Ecto neural progenitor cell (in vitro differentiated cells): Measurements from ENCODE around the gene TM4SF4.

Experiments used
- DNase-seq: peaks from one replicate; pipeline ENCODE4 v3.0.0-alpha.2; 2018; ENCODE audit warnings: low spot score

TM4SF4 gene

GRCh38 chr3:149481491-149481890 lies 7.0 kb downstream of the TM4SF4 start:
- peak; percentile 18 for DNase-seq

- DNase-seq: no peak
Measured at GRCh38 chr3:149486726-149487125, 12.2 kb downstream of the TM4SF4 start.

GRCh38 chr3:149487598-149488197 lies 13.2 kb downstream of the TM4SF4 start:
- no peak for DNase-seq

GRCh38 chr3:149489060-149489690 lies 14.7 kb downstream of the TM4SF4 start:
- DNase-seq: no peak

- DNase-seq: no peak
Measured at GRCh38 chr3:149490260-149490971, 15.9 kb downstream of the TM4SF4 start.

- DNase-seq: no peak
Measured at GRCh38 chr3:149493315-149494021, 19.0 kb downstream of the TM4SF4 start.

DNA sequence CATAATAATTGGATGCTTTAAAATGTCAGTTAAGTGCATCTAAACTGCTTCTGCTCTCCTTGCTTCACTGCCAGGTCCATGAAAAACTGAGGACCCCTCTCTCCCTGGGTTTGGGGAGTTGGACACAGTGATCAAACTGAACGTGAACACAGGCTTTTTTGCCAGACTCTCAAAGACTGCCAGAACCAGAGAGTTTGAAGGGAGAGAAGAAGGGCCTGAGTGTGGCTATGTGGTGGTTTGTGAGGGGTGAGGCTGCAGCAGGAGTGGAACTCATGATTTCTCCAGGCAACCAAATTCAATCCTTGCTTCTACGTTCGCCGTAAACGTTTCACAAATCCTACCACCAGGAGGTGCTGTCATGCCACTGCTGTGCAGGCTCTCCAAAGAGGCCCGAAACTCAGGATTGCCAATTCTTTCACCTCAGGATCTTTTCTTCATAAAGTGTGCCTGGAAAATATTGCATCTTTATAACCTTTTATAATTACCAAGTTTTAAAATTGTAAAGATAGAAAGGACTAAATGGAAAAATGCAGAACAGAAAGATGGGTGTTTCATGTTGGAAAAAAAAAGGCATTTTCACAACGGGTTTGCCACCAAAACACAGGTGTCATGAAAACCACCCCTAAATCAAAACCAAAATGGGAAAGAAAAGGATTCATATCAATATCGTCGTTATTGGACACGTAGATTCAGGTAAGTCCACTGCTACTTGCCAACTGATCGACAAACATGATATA lies 19.7 kb downstream of the TM4SF4 start:
- peak; percentile 79 for DNase-seq

DNA sequence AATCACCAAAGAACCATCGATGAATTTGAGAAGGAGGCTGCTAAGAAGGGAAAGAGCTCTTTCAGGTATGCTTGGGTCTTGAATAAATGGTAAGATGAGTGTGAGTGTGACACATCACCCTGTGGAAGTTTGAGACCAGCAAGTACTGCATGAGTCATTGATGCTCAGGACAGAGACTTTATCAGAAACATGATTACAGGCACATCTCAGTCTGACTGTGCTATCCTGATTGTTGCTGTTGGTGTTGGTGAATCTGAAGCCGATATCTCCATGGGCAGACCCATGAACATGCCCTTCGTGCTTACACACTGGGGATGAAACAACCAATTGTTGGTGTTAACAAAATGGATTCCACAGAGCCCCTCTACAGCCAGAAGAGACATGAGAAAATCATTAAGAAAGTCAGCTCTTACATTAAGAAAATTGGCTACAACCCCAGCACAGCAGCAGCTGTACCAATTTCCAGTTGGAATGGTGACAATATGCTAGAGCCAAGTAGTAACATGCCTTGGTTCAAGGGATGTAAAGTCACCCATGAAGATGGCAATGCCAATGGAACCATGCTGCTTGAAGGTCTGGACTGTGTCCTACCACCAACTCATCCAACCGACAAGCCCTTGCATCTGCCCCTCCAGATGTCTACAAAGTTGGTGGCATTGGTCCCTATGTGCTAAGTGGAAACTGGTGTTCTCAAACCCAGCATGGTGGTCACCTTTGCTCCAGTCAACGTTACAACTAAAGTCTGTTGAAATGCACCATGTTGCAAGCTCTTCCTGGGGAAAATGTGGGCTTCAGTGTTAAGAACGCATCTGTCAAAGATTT lies 20.5 kb downstream of the TM4SF4 start:
- DNase-seq: no peak

DNA sequence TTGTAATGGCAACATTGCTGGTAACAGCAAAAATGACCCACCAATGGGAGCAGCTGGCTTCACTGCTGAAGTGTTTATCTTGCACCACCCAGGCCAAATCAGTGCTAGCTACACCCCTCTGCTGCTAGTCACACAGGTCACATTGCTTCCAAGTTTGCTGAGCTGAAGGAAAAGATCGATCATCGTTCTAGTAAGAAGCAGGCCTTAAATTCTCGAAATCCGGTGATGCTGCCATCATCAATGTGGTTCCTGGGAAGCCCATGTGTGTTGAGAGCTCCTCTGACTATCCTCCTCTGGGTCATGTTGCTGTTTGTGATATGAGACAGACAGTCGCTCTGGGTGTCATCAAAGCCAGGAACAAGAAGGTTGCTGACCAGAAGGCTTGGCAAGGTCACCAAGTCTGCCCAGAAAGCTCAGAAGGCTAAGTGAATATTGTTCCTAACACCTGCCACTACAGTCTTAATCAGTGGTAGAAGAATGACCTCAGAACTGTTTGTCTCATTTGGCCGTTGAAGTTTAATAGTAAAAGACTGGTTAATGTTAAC lies 21.2 kb downstream of the TM4SF4 start:
- DNase-seq: no peak

DNA sequence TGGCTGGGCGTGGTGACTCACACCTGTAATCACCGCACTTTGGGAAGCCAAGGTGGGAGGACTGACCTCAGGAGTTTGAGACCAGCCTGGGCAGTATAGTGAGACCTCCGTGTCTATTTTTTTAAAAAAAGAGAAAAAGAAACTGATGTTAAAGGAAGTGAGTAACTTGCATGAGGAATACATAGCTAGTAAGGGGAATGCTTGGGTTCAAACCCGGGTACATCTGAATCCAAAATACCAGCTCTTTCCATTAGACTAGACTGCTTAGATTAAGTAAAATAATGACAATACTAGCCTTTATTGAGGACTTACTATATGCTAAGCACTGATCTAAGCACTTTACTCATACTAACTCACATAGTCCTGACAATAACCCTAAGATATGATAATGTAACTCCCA lies 22.4 kb downstream of the TM4SF4 start:
- DNase-seq: no peak

- no peak for DNase-seq
Measured at GRCh38 chr3:149497966-149498670, 23.6 kb downstream of the TM4SF4 start.

DNA sequence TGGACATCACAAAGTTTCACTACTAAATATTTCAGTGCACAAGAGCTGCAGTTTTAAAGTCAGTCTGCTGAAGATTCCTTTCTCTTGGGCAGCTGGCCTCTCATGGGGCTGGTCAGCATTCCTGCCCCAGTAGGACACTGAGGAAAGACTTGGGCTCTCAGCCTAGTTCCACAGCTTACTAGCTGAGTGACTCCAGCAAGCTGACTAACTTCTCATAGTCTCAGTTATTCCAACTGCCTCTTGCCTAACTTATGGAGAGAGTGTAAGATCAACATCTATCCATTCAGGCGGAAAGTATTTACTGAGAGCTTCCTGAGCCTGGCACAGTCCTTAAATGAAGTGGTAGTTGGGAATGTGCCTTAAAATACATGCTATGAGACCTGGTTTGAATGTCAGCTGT lies 27.0 kb downstream of the TM4SF4 start:
- DNase-seq: no peak

GRCh38 chr3:149502438-149502837 lies 27.9 kb downstream of the TM4SF4 start:
- DNase-seq: no peak

- no peak for DNase-seq
Measured at GRCh38 chr3:149506540-149506939, 32.0 kb downstream of the TM4SF4 start.

- DNase-seq: no peak
Measured at GRCh38 chr3:149506965-149507364, 32.5 kb downstream of the TM4SF4 start.

GRCh38 chr3:149507491-149508324 lies 33.2 kb downstream of the TM4SF4 start:
- DNase-seq: no peak

DNA sequence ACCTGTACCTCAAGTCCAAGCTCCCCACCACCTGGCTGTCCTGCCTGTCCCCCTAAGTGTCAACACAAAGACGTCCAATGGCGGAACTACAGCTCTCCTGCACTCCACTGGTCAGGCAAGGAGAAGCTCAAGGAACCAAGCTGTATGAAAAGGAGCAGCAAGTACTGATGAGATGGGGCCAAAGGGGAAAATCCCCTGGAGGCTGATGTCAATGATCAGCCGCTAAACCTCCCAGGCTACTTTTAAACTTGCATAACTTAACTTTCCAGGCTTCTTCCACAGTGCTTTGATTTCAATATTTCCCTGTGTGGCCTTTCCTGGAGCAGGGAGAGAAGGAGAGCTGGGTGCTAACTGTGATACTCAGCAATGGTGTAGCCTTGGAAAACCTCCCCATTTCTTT lies 35.0 kb downstream of the TM4SF4 start:
- no peak for DNase-seq

GRCh38 chr3:149510480-149510879 lies 36.0 kb downstream of the TM4SF4 start:
- DNase-seq: no peak

DNA sequence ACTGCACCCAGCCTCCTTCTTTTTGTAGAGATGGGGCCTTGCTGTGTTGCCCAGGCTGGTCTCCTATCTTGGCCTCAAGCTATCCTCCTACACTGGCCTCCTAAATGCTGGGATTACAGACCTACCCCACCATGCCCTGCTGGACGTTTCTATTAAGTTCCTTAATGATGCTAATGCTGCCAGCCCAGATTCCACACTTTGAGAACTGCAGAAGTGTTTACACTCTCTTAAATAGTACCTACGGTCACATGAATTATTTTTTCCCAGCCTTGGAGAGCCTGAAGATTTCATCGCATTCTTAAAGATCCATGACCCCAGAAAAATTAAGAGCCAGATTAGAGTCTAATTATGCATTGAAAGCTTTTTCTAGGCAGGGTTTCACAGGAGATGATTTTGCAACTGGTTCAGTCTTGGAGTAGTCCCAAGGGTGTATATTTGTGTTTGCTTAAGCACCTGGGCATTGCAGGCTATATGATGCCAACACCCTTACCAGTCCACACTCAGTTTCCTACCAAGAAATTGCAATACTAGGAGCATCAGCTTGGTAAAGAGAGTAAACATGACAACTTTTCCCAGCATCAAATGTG lies 36.6 kb downstream of the TM4SF4 start:
- no peak for DNase-seq
